NT2/D1 (cell line): ENCODE data around the gene RAP1GAP2.

ENCODE experiments used
- SUZ12 ChIP-seq: IDR thresholded peaks from 2 replicates; pipeline ENCODE4 v1.6.1; 2011; ENCODE audit not compliant: insufficient read length, insufficient read depth; ENCODE audit errors: extremely low read depth
- YY1 ChIP-seq: IDR thresholded peaks from 2 replicates; pipeline ENCODE4 v1.6.1; 2011; ENCODE audit not compliant: insufficient read length, insufficient read depth
- ZNF274 ChIP-seq: IDR thresholded peaks from 2 replicates; pipeline ENCODE4 v1.6.1; 2011; ENCODE audit warnings: mild to moderate bottlenecking, low read depth, low read length

DNA sequence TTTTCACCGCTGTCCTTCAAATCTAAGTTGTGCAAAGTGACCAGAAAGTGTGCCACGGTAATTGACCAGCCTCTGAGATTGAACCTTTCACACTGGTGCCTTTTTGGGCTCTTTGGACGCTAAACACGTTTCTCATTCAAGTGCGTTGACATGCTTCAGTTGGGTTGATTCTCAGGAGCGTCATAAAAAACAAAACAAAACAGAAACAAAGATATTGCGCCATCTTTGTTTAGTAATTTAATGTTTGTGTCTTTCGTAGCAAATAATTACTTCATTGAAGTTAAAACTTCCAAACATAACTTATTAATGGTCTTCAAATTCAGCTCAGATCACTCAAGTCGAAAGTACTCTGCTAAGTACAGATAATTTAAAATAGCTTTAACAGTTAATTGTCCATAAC, 187.0 kb downstream of the RAP1GAP2 start:
- TF ChIP-seq YY1 (no peak), ZNF274 (no peak), SUZ12 (no peak)
